HG03354 (cell line): ENCODE data around the gene MFSD12.

Experiments
- ATAC-seq: cut with Tn5 transposase; IDR thresholded peaks from one replicate; pipeline ENCODE4 v1.9.1; 2021; ENCODE audit warnings: mild to moderate bottlenecking; ENCODE audit not compliant: unreplicated experiment, poor library complexity, severe bottlenecking

Gene MFSD12

DNA sequence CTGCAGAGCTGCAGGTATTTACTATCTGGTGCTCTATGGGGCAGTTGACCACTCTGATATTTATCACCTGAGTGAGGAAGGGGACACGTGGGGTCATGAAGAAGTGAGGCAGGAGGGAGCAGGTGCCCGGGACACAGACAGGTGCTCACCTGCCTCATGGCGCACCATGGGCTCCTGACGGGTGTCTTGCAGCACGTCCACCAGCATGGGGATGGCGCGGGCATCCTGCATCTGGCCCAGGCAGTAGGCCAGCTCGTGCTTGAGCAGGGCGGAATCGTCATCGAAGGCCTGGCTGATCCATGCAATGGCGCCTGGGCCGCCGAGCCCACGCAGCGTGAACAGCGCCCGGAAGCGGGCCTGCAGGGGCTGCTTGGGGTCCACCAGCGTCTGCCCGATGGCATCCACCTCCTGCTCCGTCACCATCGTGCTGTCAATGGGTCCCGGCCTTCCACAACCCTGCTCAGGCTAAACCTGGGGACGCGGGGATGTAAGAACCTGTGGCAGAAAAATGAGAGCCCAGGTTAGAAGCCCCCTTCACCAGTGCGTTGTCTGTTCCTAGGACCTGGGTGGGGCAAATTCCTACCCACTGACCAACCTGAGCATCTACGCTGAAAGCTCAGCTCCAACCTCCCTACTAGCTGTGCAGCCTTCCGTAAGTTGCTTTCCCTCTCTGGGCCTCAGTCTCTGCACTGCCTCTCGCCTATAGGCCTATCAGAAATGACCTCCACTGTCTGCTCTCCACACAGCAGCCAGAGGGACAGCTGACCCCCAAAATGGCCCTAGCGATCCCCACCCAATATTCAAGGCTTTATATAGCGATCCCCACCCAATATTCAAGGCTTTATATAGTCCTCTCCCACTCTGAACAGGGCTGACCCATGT, 60.8 kb downstream of the MFSD12 start:
- ATAC-seq: no peak

DNA sequence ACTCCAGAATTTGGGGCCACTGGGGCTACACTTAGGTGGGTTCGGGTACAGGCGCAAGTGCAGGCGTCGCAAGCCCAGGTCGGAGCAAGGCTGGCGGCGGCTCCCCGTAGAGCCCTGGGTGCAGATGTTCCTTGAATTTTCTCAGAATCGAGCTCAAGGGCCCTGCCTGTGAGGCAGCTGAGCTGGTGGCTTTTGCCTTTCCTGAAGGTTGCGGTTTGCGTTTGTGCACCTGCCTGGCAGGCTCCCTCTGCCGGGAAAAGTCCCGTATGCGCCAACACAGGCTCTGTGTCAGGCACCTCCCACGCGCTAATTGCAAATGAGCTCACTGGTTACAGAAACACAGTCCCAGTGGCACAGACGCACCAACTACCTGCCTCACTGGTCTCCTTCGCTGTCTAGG, 62.8 kb downstream of the MFSD12 start:
- no peak for ATAC-seq
